HCEC 1CT (cell line): ENCODE data around the gene HEXIM2.

Source experiments
- DNase-seq: peaks from one replicate; pipeline ENCODE4 v3.0.0-alpha.2; 2017

HEXIM2 gene

DNA sequence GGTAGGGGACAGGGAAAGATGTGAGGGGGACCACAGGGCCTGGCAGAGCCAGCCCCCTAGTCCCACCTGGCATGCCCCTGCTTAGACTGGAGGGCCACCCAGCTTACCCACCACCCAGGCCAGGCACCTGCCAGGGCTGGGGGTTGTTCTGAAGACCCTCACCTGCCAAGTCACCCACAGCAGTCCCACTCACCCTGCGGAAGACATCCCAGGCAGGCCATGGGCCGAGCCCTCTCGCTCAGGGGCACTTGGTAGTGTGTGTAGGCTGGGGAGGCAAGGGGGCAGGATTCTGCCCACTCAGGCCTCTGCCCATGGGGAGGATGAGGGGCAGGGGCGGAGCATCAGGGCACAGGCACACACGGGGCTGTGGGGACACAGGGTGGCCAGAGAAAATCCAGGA, 33.3 kb upstream of the HEXIM2 start:
- DNase-seq: no peak

- no peak for DNase-seq
Observed at GRCh38 chr17:45128989-45129388, 32.7 kb upstream of the HEXIM2 start.

DNA sequence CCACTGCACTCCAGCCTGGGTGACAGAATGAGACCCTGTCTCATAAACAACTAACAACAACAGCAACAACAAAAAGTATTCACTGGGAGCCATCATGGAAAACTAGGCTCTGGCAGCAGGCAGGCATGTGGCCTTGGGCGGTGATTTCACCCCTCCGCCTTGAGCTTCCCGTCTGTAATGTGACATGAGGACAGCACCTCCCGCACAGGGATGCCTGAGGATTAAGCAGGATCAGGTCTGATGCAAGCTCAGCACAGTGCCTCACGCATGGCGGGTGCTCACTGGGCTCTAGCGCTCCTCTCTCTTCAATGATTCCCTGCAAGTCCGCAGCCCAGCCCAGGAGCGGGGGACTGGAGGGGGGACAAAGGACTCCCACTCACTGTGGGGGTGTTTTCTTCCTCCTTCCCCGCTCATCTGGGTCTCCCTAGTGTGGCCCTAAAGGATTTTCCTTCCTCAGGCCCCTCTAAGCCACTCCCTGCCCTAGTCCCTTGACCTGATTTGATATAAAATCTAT, 32.2 kb upstream of the HEXIM2 start:
- DNase-seq: no peak

- no peak for DNase-seq
Observed at GRCh38 chr17:45129940-45130680, 31.6 kb upstream of the HEXIM2 start.

- no peak for DNase-seq
Observed at GRCh38 chr17:45130681-45131615, 30.7 kb upstream of the HEXIM2 start.

DNA sequence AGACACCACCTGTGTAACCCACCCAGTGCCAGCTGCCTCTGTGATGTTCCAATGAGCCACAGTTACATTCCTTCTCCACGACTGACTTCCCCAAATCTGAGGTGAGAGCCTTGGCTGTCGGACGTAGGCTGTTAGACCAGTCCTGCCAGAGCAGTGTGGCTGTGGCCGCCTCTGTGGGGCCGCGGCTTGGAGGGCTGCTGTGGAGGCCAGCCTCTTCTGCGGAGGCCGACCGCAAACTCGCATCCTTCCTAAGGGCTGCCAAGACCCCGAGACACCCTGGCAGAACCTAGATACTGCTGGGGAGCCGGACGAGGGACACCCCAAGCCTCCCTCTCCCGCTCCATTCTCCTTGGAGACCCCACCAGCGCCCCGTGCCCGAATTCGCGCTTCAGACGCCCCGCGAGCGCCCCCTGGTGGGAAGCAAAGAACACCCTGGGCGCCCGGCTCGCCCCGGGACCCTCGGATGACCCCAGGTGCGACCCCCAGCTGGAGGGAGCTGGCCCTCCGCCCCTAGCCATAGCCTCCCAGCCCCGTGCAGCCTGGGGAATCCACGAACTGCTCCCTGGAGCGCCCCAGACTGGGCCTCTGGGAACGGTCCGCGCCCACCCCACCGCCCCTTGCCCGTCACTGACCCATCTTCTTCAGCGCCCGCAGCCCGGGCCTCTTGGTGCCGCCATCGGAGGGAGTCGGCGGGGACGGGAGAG, 29.9 kb upstream of the HEXIM2 start:
- DNase-seq: no peak

- no peak for DNase-seq
Observed at GRCh38 chr17:45132320-45132571, 29.4 kb upstream of the HEXIM2 start, which contains the start of gene PLCD3. Gene PLCD3 (minus strand): TSS chr17:45132515. CDS start chr17:45132410, 105 bp downstream.

DNA sequence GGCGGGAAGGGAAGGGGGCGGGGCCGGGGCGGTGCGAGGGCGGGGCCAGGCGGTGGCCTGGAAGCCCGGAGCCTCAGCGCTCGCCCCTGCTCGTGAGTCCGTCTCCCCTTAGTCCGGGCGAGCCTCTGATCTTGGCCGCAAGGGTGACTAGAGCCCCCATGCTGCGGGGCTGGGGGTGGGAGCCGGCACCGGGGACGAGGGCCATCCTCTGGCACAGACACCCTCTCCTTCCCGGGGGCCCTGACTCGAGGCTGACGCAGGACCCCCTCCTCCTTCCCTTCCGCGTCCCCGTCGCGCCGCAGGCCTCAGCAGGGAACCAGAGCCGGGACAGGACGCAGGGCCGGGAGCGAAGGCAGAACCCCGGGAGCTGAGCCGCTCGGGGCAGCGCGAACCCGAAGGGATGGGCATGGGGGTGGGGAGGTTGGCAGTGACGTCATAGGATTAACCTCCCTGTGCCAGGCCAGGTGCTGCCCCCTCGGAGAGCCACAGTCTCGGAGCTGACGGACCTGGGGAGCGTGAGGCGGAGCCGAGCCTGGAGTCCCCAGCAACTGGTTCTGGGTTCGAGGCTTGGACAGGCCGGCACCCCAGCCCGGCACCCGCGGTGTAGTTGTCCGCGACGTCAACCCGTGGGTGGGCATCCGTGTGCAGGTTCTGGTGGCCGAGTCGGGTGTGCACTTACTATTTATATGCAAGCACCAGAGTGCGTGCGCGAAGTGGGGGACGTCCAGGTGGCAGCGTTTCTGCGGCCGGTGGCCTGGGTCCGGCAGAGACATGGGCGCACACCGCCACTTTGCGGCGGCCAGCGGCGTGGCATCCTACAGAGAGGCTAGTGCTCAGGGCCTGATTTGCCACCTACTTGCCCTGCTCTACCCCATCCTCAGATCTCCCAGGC, 28.9 kb upstream of the HEXIM2 start:
- DNase-seq: peak; percentile 79

GRCh38 chr17:45135192-45135977, 26.3 kb upstream of the HEXIM2 start, which contains the start of gene ACBD4:
Gene ACBD4 (plus strand): TSS chr17:45135687. CDS start chr17:45136145, 458 bp downstream.
- DNase-seq: peak; percentile 96

DNA sequence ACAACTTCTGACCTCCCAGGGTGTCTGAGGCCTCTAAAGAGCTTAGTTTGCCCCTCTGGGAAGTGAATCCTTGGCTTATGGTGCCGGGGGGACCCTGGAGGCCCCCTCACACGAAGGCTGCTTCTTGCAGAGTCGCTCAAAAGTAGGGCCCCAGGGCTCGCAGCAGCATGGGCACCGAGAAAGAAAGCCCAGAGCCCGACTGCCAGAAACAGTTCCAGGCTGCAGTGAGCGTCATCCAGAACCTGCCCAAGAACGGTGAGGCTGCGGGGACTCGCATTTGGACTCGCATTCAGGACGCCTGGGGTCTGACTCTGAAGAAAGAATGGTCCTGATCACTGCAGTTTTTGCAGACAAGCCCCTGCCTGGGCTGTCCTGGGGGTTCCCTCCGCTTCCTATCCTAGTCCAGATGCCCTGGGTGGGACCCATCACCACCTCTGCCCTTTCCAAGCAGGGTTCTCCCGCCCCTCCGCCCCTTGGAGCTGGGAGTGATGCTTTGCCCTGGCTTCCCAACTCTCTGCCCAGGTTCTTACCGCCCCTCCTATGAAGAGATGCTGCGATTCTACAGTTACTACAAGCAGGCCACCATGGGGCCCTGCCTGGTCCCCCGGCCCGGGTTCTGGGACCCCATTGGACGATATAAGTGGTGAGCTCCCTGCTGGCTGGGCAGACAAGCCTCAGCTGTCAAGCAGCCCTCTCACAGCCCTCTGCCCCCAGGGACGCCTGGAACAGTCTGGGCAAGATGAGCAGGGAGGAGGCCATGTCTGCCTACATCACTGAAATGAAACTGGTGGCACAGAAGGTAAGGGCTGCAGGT, 25.5 kb upstream of the HEXIM2 start:
- DNase-seq: no peak

- DNase-seq: no peak
Observed at GRCh38 chr17:45136846-45137560, 24.7 kb upstream of the HEXIM2 start.

- DNase-seq: no peak
Observed at GRCh38 chr17:45137561-45138305, 23.9 kb upstream of the HEXIM2 start.

- DNase-seq: no peak
Observed at GRCh38 chr17:45138911-45139532, 22.7 kb upstream of the HEXIM2 start.

DNA sequence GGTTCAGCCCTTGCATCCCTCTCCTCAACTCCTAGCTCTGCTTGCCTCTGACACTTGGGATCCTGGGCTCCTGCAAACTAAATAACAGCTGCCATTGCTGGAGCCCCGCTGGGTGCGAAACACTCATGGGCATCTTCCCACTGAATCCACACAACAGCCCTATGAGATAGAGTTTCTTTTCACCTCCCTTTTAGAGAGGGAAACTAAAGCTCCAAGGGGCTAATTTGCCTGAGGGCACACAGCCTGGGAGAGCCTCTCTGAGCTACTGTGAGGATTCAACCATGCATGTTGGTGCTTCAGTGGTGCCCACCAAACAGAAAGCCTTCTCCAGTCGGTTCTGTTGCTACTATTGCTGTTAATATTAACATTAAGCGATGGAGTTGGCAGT, 22.1 kb upstream of the HEXIM2 start:
- no peak for DNase-seq

DNA sequence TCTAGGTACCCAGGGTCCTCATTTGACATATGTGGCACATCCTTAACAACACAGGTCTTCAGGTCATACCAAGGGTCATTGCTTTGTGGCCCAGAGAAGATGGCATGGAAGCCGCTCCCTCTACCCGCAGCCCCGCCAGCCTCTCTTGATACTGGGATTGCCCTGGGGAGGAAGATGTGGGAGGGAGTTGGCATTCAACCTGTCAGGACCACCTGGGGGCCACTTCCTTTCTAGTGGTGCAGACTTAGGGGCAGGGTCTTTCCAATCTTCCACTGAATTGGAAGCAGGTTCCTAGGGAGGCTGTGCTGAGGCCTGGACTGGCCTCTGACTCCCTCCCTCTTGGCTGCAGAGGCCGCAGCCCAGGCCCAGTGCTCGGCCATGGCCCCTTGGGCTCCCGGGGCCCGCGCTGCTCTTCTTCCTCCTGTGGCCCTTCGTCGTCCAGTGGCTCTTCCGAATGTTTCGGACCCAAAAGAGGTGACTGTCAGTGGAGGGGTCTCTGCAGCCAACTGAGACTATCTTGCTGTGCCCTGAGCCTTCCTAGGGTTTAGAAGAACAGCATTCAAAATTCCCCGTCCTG, 18.5 kb upstream of the HEXIM2 start:
- no peak for DNase-seq

DNA sequence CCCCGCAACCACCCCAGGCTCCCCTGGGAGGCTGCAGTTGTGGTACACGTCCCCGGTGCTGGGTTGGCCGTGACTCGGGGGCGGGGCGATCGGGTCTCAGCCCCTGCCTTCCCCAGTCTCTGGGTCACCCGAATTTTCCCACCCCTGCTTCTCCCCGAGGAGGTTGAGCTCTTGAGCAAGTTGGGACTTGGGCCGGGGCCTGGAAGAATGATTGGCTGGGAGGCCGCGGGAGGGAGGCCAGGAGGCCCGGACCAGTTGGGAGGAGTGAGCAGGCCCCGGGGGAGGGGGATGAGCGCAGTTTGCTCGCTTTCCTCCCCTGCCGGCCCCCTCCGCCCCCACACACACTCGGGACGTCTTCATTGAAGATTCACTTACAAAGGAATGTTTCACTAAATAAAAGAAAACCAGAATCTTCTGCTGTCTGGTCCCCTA, 17.9 kb upstream of the HEXIM2 start:
- peak; percentile 78 for DNase-seq

GRCh38 chr17:45144199-45145034, 17.3 kb upstream of the HEXIM2 start:
- DNase-seq: peak; percentile 39
